Activated T-cell treated with anti-CD3 and anti-CD28 coated beads, Interleukin-2, amount 50 U/mL, for 48 hours (primary cell): Measurements from ENCODE around the gene FRA10AC1.

Experiments
- DNase-seq, 2 experiments: peaks; one replicate each; pipeline ENCODE4 v3.0.0-alpha.2; 2020

The FRA10AC1 gene, protein sequence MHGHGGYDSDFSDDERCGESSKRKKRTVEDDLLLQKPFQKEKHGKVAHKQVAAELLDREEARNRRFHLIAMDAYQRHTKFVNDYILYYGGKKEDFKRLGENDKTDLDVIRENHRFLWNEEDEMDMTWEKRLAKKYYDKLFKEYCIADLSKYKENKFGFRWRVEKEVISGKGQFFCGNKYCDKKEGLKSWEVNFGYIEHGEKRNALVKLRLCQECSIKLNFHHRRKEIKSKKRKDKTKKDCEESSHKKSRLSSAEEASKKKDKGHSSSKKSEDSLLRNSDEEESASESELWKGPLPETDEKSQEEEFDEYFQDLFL

DNA sequence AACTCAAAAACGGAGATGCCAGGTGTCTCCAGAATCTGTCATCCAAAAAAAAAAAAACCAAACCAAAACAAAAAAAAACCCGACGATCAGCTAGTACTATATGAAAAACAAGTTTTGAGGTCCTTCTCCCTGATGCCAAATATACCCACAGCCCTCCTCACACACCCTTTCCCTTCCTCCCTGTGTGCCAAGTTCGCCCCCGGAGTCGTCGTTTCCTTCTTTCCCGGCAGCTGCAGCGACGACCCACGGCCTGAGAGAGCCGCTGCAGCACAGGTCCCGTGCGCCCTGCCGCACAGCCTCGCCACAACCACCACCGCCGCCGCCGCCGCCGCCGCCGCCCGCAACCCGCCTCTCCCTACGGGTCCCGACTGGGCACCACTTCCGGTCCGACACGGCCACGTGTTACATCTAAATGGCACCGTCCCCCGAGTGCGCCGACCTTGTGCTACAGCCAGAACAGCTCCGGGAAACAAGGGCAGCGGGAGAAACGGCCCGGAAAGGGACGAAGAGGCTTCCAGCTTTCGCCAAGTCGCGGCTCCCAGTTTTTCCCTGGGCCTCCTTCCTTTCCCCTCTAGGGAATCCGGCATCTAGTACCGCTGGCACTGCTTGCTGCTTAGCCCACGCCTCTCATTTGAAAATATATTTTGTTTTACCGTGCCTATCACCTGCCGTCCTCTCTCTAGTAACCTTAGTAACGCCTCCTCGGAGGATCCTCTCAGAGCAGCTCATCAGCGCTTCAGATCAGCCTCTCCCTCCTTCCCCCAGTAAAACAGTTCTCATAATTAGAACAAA, at the start of gene FRA10AC1:
Gene FRA10AC1, minus strand, starts transcription at position 383 of the 792 bp plus-strand sequence. CDS start 2,486 bp downstream, outside the sequence.
- peak; percentile 95 to 96 for DNase-seq

GRCh38 chr10:93751832-93752231, 49.4 kb upstream of the FRA10AC1 start:
- no peak for DNase-seq

DNA sequence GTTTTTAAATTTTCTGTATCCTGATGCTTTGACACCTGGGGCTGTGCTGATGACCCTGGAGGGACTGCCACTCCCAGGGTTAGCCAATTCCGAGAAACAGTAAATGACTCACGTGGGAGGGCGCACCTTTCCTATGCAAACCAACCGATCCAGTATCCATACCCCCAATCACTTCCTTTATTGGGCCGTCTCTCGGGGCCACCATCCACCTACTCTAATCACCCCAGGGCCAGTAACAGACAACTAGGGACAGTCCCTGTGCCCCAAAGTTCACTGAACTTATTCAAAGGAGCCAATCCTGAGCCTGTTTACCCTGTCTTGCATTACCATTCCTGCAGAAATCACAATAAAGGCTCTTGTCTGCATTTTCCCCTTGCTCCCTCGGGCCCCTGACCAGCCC, 48.7 kb upstream of the FRA10AC1 start:
- no peak for DNase-seq

GRCh38 chr10:93749218-93749799, 46.9 kb upstream of the FRA10AC1 start:
- no peak for DNase-seq

DNA sequence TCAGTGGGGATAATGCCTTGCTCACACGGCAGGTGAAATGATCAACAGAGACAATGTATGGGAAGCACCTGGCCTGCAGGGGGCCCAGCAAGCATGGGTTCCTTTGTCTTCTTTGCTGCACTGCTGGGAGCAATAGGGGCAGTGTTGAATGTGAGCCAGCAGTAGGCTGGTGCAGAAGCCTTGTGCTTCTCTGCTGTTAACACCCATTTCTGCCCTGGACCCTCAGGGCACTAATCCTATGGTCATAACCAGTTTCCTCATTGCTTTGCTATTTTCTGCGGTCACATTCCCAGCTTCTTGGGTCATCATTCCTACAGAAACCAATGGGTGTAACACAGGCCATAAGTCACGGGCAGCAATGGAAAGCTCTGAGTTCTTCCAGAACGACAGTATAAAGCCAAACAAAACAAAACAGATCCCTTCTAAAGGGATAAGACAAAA, 44.5 kb upstream of the FRA10AC1 start:
- DNase-seq: no peak

DNA sequence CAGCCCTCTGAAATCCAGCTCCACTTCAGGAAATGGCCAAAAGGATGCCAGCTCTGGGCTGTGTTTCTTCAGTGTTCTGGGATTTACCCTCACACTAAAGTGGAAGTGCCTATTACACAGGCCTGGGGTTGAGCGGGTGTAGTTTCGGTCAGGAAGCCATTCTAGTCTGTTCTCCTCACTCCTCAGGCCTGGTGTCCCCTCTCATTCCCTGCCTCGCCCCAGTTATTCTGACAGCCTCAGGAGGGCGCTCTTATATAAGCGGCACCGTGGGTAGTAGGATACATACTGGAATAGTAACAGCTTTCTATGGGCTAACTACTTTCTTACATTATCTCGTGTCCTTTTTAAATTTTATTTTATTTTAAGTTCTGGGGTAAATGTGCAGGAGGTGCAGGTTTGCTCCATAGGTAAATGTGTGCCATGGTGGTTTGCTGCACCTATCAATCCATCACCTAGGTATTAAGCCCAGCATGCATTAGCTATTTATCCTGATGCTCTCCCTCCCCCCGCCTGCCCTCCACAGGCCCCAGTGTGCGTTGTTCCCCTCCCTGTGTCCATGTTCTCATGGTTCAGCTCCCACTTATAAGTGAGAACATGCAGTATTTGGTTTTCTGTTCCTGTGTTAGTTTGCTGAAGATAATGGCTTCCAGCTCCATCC, 43.1 kb upstream of the FRA10AC1 start:
- DNase-seq: no peak

- no peak for DNase-seq
These were observed 40.4 kb upstream of the FRA10AC1 start for GRCh38 chr10:93742633-93743349.

DNA sequence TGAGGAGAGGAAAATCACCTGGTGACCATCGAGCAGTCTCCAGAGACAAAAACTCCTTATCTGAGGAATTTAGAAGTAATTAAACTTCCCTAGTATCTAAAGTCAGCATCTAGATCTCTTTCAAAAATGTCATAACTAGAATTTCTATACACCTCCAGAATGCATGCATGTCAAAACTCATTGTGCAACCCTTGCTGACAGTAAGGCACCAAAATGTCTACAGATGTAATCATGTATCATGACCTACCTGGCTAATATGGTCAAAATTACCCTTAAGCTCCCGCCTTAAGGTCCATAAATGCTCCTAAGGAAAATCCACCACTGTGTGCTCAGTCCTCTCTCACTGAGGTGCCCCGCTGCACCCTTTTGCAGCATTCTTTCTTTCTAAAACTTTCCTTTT, 39.0 kb upstream of the FRA10AC1 start:
- DNase-seq: no peak

GRCh38 chr10:93726024-93726423, 23.6 kb upstream of the FRA10AC1 start:
- DNase-seq: no peak

- no peak for DNase-seq
These were observed 20.8 kb upstream of the FRA10AC1 start for GRCh38 chr10:93723153-93723552.

- no peak for DNase-seq
These were observed 20.2 kb upstream of the FRA10AC1 start for GRCh38 chr10:93722550-93722949.

DNA sequence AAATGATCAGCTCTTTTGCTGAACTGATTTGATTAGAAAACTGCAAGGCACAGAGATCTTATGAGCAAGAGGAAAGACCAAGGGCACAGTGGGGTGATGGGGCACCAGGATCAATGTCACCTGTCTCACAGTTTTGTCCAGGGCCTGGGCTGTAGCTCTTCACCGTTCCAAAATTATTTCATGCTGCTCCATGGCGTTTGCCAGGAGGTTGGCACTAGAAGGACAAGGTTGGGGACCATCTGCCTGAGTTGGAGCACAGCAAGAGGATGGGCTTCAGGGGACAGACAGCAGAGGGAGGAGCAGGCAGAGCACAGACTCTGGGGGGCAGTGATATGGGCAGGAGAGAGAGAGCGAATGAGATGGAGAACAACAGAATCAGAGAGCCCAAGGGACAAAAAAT, 17.5 kb upstream of the FRA10AC1 start:
- no peak for DNase-seq

- no peak for DNase-seq
These were observed 16.7 kb upstream of the FRA10AC1 start for GRCh38 chr10:93718937-93719725.

- DNase-seq: no peak
These were observed 14.4 kb upstream of the FRA10AC1 start for GRCh38 chr10:93716766-93717165.

GRCh38 chr10:93715345-93715744, 13.0 kb upstream of the FRA10AC1 start:
- DNase-seq: no peak

- no peak for DNase-seq
These were observed 10.2 kb upstream of the FRA10AC1 start for GRCh38 chr10:93712593-93712992.

GRCh38 chr10:93711891-93712290, 9.5 kb upstream of the FRA10AC1 start:
- no peak for DNase-seq

GRCh38 chr10:93710333-93710909, 8.0 kb upstream of the FRA10AC1 start:
- DNase-seq: no peak

DNA sequence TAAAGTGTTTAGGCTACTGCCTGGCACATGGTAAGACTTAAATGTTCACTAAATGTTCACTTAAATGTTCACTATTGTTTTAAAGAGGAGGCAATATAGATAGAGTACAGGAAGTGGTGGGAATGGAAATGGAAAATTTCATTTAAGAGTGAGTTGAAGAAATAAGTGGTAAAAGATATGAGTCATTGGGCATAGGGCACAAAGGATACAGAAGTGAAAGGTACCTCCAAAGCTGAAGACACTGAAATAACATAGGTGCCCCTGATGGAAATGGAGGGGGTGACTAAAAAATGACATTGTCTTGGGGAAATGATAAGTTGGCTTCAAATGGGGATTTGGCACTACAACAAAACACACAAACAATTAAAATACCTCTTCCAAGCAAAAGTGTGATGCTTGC, 5.2 kb upstream of the FRA10AC1 start:
- DNase-seq: no peak

DNA sequence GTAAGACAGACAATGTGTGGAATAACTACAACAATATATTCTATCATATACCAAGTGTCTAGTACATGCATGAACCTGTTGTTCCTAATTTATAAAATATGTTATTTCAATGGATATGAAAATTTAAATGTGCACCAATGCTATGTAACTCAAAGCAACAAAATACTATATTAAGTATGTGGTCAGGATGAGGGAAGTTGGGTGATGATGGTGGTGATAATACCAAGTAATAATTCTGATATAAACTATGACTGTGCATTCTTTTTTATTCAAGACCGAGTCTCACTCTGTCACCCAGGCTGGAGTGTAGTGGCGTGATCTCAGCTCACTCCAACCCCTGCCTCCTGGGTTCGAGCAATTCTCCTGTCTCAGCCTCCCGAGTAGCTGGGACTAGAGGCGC, 2.1 kb upstream of the FRA10AC1 start:
- DNase-seq: no peak

DNA sequence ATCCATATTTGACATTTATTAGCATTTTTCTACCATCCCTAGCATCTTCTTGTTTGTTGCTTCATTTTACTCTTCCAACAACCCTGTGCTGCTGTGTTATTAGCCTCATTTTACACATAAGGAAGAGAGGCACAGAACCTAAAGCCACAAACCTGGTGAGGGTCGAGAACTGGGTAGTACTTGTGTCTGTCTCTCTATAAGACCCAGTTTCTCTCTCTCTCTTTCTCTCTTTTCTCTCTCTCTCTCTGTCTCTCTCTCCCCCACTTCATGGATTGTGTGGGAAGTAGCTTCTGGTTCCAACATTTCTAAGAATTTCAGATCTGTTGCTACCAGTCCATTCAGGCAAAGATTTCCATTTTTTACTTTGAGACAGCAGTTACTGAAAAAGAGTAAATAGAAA, 1.4 kb upstream of the FRA10AC1 start:
- no peak for DNase-seq
